A549 (cell line): ENCODE measurements around the gene ATP9B. TPM values are rescaled to one million over a fixed set of nuclear protein-coding genes. Genes with fewer than 3 reads are reported as not detected.

ENCODE experiments used
- ATAC-seq, 2 experiments: fragments of 200-7000 bp in 1 of 2; fragments of >200 bp in 1 of 2; cut with Nextera tagmentation in 1 of 2; cut with Tn5 transposase in 1 of 2; 3 replicates each; pipeline versions ENCODE4 v1.8.0 to v1.9.1; 2018 to 2020; ENCODE audit warnings: mild to moderate bottlenecking in 1 of 2, moderate library complexity in 1 of 2
- CTCF ChIA-PET: fragments of 300-600 bp; sonication (Branson Sonifier 250); formaldehyde crosslinking; extraction: SDS; loops from one replicate; lab custom pipeline; 2021; ENCODE audit warnings: antibody characterized with exemption, inconsistent platforms; lab: Yijun Ruan, JAX
- POLR2A ChIA-PET: fragments of 350-600 bp; formaldehyde crosslinking; extraction: SDS; loops from one replicate; lab custom pipeline; 2021; ENCODE audit warnings: antibody characterized with exemption, inconsistent platforms; lab: Yijun Ruan, JAX
- DNase-seq, 2 experiments: peaks; one replicate each; pipeline versions ENCODE4 v3.0.0 to v3.0.0-alpha.2; 2011 to 2016; ENCODE audit warnings: low read depth in 1 of 2, low spot score in 1 of 2
- FAIRE-seq: peaks from 2 replicates; lab custom pipeline; 2011; peaks lifted over from hg19 to GRCh38; lab: Jason Lieb, UNC
- H3K27ac ChIP-seq, 2 experiments: fragments of >200 bp; sonication (Bioruptor Twin); formaldehyde crosslinking; 3 replicates each; pipeline ENCODE4 v1.5.1; 2016 to 2017
- H3K4me1 ChIP-seq: fragments of >200 bp; sonication (Bioruptor Twin); formaldehyde crosslinking; 3 replicates; pipeline ENCODE4 v1.6.1; 2016
- H3K4me2 ChIP-seq: fragments of >200 bp; sonication (Bioruptor Twin); formaldehyde crosslinking; 3 replicates; pipeline ENCODE4 v1.6.1; 2016
- H3K4me3 ChIP-seq: fragments of >200 bp; sonication (Bioruptor Twin); formaldehyde crosslinking; 3 replicates; pipeline ENCODE4 v1.5.1; 2016
- H3K9me3 ChIP-seq: fragments of >200 bp; sonication (Bioruptor Twin); formaldehyde crosslinking; 3 replicates; pipeline ENCODE4 v1.6.1; 2016
- ATOH8 ChIP-seq: fragments of 250-450 bp; sonication (Bioruptor Pico); IDR thresholded peaks from 2 replicates; pipeline ENCODE4 v1.5.0; 2020; ENCODE audit warnings: low read depth, mild to moderate bottlenecking, moderate library complexity
- BHLHE40 ChIP-seq: IDR thresholded peaks from 2 replicates; pipeline ENCODE4 v1.6.1; 2012; ENCODE audit warnings: low read depth, low read length, inconsistent platforms
- ELK1 ChIP-seq: fragments of 150-350 bp; IDR thresholded peaks from 2 replicates; pipeline ENCODE4 v1.6.1; 2014; ENCODE audit warnings: low read depth, mild to moderate bottlenecking, low read length
- FOSB ChIP-seq: fragments of 250-450 bp; sonication (Bioruptor Pico); IDR thresholded peaks from 2 replicates; pipeline ENCODE4 v1.5.0; 2020; ENCODE audit warnings: mild to moderate bottlenecking, moderate library complexity
- FOSL2 ChIP-seq, 2 experiments: fragments of 450-650 bp in 1 of 2; fragments of >200 bp in 1 of 2; sonication (Bioruptor Twin) in 1 of 2; formaldehyde crosslinking; IDR thresholded peaks; 2 replicates each; pipeline versions ENCODE4 v1.5.0 to v1.6.1; 2016 to 2020; ENCODE audit warnings: mild to moderate bottlenecking in 1 of 2, moderate library complexity in 1 of 2
- FOXS1 ChIP-seq: fragments of 250-450 bp; sonication (Bioruptor Pico); IDR thresholded peaks from 2 replicates; pipeline ENCODE4 v1.5.0; 2020; ENCODE audit warnings: mild to moderate bottlenecking, moderate library complexity
- GATA3 ChIP-seq: IDR thresholded peaks from 2 replicates; pipeline ENCODE4 v1.6.1; 2012; ENCODE audit warnings: borderline replicate concordance
- HES2 ChIP-seq: fragments of >200 bp; sonication (Bioruptor Twin); formaldehyde crosslinking; IDR thresholded peaks from 2 replicates; pipeline ENCODE4 v1.6.1; 2016
- HOXA7 ChIP-seq: fragments of 250-450 bp; sonication (Bioruptor Pico); IDR thresholded peaks from 2 replicates; pipeline ENCODE4 v1.5.0; 2020; ENCODE audit warnings: mild to moderate bottlenecking, moderate library complexity
- HOXB13 ChIP-seq: fragments of 250-450 bp; sonication (Bioruptor Pico); IDR thresholded peaks from 2 replicates; pipeline ENCODE4 v1.5.0; 2020; ENCODE audit warnings: low read depth, mild to moderate bottlenecking, moderate library complexity
- JUNB ChIP-seq: fragments of >200 bp; sonication (Bioruptor Twin); formaldehyde crosslinking; IDR thresholded peaks from 2 replicates; pipeline ENCODE4 v1.6.1; 2016
- KDM5A ChIP-seq: fragments of 200-600 bp; sonication (generic); IDR thresholded peaks from 2 replicates; pipeline ENCODE4 v1.6.1; 2016; ENCODE audit warnings: antibody characterized with exemption, mild to moderate bottlenecking
- MAX ChIP-seq: IDR thresholded peaks from 2 replicates; pipeline ENCODE4 v1.6.1; 2012
- MAZ ChIP-seq: fragments of 150-350 bp; IDR thresholded peaks from 2 replicates; pipeline ENCODE4 v1.6.1; 2014; ENCODE audit warnings: antibody characterized with exemption, low read depth, low read length, borderline replicate concordance
- RAD21 ChIP-seq, 2 experiments: fragments of >200 bp in 1 of 2; sonication (Bioruptor Twin) in 1 of 2; formaldehyde crosslinking in 1 of 2; IDR thresholded peaks in 1 of 2; conservative IDR thresholded peaks in 1 of 2; 2 replicates in 1 of 2; 3 replicates in 1 of 2; pipeline ENCODE4 v1.6.1; 2012 to 2018; ENCODE audit warnings: inconsistent platforms in 1 of 2
- REST ChIP-seq: fragments of 200-600 bp; sonication (generic); IDR thresholded peaks from 2 replicates; pipeline ENCODE4 v1.6.1; 2016; ENCODE audit warnings: antibody characterized with exemption, mild to moderate bottlenecking, moderate library complexity
- SMC3 ChIP-seq: fragments of >200 bp; sonication (Bioruptor Twin); formaldehyde crosslinking; IDR thresholded peaks from 3 replicates; pipeline ENCODE4 v1.6.1; 2018; ENCODE audit warnings: inconsistent platforms
- ZC3H11A ChIP-seq: fragments of 450-650 bp; IDR thresholded peaks from 2 replicates; pipeline ENCODE4 v1.6.1; 2014; ENCODE audit warnings: antibody characterized with exemption, mild to moderate bottlenecking
- ZSCAN20 ChIP-seq: fragments of 250-450 bp; sonication (Bioruptor Pico); IDR thresholded peaks from 2 replicates; pipeline ENCODE4 v1.8.0; 2022; ENCODE audit warnings: mild to moderate bottlenecking, moderate library complexity
- WGBS: methylation state at CpG from one replicate; pipeline ENCODE4 v1.1.6; 2017; ENCODE audit errors: missing lambda C conversion rate; 5-methylcytosine and 5-hydroxymethylcytosine counted together
- polyA plus RNA-seq, 4 experiments: library from polyadenylated mRNA; depleted of rRNA in 3 of 4; stranded (reverse); fragments of >200 nt; fragmentation: RNase III in 1 of 4; extraction: RNeasy Plus Mini Kit Qiagen cat#74134 plus additional on column Dnase treatment in 1 of 4; gene quantifications; 2 replicates in 3 of 4; 3 replicates in 1 of 4; pipeline ENCODE4 v1.2.3, GENCODE V29; 2011 to 2017

ATP9B gene
- polyA plus RNA-seq, 2 of the 4 experiments (the other 2 are of a cell fraction): 22.6 to 35.7 TPM

- 92% methylated on average over 2 of the region's 2 CpGs for WGBS
- TF ChIP-seq HES2: no peak
- POLR2A ChIA-PET: no interaction called here
These were observed 117.5 kb downstream of the ATP9B start for GRCh38 chr18:79186649-79187048.

GRCh38 chr18:79187532-79188277 lies 118.5 kb downstream of the ATP9B start:
- CTCF ChIA-PET: no interaction called here
- TF ChIP-seq FOXS1 (no peak), MAX (no peak), FOSL2 (IDR thresholded peaks at IDR 0.05) (no peak), FOSL2 (CRISPR knock-in tag; IDR thresholded peaks at IDR 0.05) (no peak), REST (no peak), BHLHE40 (no peak), HOXA7 (CRISPR knock-in tag) (no peak), MAZ (no peak), ZC3H11A (no peak), ELK1 (no peak), ATOH8 (CRISPR knock-in tag) (no peak), HOXB13 (CRISPR knock-in tag) (no peak), JUNB (no peak), GATA3 (no peak), ZSCAN20 (no peak), RAD21 (conservative IDR thresholded peaks at IDR 0.05 in 1 of 2, IDR thresholded peaks at IDR 0.05 in 1 of 2) (no peak), KDM5A (no peak), SMC3 (no peak), FOSB (CRISPR knock-in tag) (no peak)
- FAIRE-seq: no peak
- no peak for ATAC-seq
- Histone ChIP-seq H3K9me3 (no peaks in the 10 kb centered on the region), H3K4me2 (no peak overlapping the region), H3K4me1 (no peaks in the 10 kb centered on the region), H3K4me3 (no peak overlapping the region), H3K27ac (no peak overlapping the region)
- WGBS: 78% methylated on average over 7 of the region's 7 CpGs
- POLR2A ChIA-PET: no interaction called here
- DNase-seq: no peak

More at GRCh38 chr18:79186649-79187048, 117.5 kb downstream of the ATP9B start:
- DNase-seq (no peak), ATAC-seq (no peak), FAIRE-seq (no peak)
- Histone ChIP-seq H3K27ac (no peak overlapping the region), H3K4me2 (no peak overlapping the region), H3K9me3 (no peaks in the 10 kb centered on the region), H3K4me3 (no peak overlapping the region), H3K4me1 (no peaks in the 10 kb centered on the region)
- CTCF ChIA-PET: no interaction called here
